Measurements from ENCODE around the gene CAMKMT.

Gene CAMKMT

DNA sequence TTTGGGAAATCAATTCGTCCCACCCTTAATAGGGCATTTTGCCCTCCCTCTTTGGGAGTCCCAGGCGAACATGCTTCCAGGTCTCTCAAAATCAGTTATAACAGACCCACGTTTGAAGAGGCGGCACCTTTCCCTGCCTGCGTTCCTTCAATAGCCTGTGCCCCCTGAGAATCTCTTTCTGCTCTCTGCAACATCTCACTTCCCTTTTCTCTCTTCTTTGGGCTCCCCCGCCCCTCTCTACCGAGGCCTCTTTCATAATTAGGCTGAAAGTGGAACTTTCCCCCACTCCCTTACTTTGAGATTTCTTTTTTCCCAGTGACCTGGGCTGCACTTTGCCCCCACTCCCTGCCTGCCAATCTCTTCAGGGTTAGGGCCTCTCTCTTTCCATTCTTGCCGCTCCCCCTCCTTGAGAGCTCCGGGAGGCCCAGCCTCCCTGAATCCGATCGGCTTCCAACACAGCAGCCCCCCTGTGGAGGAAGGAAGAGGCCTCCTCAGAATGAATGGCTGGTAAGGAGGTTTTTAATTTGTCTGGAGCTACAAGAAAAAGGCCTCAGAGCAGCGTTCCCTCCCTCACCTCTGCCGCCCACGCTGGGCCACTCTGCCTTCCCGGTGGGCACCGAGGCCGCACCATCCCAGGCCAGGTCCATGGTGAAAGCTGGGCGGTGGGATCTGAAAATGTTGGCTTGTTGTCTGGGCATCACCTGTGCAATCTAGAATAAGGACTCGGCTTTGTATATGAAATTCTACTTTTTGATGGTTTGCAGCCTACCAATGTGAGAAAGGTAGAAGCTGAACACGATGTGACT is 417.1 kb downstream of the CAMKMT start:
- DNase-seq: peak; percentile 73

DNA sequence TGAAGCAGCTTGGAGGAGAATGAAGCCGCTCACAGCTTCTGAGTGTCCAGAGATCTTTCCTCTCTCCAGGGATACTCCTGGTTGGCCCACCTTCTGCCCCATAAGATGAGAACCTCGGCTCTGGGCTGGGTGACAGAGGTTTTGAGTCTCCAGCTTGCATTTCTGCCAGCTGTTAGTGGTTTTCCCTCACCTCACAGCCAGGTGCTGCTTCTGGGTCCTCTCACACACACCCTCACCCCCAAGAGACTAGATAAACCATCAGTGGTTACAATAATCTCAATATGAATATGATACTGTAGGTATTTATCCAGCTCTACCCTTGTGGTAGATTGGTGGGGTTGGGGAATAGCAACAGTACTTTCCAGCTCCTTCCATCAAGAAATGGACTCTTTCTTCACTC is 418.0 kb downstream of the CAMKMT start:
- no peak for DNase-seq

DNA sequence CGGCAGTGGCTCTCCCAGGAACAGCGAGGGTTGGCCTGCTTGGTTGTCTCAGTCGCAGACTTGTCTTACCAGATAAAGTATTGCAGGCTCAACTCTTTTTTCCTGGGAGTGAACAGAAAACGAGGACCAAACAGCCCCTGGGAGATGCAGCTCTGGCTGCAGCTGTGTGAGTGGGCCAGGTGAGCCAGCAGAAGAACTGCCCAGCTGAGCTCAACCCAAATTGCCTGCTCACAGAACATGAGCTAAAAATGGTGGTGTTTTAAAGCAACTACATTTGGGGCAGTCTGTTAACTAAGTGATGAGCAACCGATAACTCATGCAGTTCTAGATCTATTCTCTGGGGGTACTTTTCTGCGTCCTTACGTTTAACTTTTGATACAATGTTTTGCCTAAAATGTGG is 418.7 kb downstream of the CAMKMT start:
- DNase-seq: no peak

DNA sequence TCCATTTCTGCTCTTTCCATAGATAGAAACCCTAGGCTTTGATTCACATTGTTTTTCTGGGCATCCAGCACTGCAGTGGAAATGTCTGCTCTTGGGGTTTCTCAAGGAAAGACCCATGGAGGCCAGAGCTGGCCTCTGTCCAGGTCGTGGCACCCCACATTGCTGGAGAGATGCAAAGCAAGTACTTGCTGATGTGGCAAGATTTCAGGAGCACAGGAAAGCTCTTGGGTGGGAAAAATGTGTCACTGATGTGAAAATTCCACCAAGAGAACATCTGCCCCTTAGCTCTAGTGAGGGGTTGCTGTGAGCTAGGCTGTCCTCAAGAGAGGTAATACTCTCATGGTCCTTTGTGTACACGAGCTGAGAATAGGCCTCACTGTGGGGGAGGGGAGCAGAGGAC is 423.7 kb downstream of the CAMKMT start:
- DNase-seq: no peak

DNA sequence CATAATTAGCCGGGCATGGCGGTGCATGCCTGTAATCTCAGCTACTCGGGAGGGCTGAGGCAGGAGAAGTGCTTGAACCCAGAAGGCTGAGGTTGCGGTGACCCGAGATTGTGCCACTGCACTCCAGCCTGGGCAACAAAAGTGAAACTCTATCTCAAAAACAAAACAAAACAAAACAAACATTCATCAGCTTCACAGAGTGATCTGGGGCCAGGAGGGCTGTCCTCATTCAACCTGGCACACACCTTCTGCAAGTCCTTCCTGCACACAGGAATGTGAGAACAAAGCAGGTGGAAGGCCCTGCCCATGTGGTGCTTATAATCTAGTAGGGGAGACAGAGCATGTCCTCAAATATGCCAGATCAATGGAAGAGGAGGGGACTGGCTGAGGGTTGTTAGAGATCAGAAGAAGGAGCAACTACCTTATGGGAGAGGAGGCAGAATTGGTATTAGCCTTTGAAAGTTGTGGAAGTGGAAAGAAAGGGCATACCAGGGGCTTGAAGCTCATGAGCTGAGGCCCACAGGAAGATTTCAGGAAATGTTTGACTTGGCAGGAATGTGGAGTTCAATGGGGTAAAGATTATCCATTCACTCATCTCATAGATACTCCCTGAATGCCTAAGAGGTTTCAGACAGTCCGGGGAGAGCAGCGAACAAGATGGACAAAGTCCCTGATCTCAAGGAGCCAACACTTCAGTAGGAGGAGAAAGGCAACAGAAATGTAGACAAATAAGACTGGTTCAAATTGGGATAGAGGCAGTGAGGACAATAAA is 424.5 kb downstream of the CAMKMT start:
- DNase-seq: no peak

GRCh38 chr2:44786817-44787214 is 425.1 kb downstream of the CAMKMT start:
- no peak for DNase-seq

- no peak for DNase-seq
Measured at GRCh38 chr2:44787663-44788062, 425.9 kb downstream of the CAMKMT start.

GRCh38 chr2:44789446-44789845 is 427.7 kb downstream of the CAMKMT start:
- DNase-seq: peak; percentile 7

DNA sequence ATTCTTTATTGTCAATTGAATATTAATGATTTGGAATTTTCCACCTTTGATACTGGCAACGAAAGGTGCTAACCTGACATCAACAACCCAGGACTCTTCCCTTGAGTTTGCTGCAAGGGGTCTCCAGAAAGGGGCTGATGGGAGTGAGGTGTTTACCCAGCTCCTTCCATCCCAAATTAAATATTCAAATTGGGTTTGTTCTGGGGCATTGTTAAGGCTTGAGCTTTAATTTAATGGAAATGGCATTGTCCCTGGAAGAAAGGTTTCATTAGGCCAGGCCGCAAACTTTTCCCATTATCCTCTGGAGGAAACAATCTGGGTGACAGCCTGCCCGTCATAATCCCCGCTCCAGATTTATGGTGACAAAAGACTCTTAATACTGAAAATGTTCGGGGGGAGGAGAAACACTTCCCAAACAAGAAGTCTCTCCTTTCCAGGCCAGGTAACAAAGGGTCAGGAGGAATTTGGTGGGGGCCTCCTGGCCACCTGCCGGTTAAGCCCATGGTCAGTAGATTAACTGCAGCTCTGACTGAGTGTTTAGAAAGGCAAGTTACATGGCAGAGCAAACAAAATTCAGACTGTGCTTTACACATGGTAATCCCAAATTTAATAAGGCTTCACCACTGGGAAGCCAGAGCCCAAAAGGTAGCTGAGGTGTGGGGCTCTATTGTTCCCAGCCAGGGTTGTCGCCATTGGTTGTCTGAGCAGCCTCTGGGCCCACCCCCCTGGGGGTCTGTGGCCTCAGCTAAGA is 428.4 kb downstream of the CAMKMT start:
- peak; percentile 46 for DNase-seq

DNA sequence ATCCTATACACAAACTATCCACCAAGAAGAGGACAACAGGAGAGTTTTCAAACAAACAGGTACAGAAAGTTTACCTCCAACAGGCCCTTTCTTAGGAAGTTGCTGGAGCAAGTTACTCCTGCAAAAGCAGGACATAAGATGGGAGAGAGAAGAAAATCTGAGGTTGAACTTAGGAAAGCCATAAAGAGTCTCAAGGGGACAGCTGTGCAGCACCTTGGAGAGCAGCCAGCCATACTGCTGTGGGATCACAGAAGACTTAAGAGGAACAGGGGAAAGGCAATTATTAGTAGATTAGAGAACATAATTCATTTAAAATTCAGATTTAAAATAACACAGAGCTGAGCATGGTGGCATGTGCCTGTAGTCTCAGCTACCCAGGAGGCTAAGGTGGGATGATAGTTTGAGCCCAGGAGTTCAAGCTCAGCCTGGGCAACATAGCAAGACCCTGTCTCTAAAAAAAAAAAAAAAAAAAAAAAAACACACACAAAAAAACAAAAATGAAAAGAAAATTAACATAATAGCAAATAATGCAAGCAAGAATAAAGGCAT is 431.6 kb downstream of the CAMKMT start:
- peak; percentile 20 for DNase-seq

- no peak for DNase-seq
Measured at GRCh38 chr2:44796771-44797170, 435.0 kb downstream of the CAMKMT start.

DNA sequence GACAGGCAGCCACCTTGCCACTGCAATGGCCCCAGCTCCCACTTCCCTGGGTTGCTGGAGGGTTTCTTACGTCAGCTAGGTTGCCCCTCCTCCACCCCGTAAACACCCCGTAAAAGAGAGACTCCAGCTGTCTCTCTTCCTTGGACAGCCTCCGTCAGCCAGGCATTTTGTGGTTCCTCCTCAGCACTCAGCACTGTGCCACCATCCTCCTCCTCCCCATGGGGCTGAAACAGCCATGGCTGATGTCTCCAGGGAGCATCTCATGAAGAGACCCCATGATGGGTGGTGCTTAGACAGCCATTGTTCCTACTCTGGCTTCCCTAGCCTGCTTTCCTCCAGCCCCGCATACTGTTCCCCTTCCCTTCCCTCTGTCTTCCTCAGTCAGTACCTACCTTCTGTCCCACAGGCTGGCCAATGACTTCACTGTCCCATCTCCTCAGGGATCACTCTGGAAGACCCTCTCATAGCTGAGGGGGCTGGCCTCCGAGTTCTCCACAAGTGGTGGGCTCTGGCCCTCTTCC is 436.5 kb downstream of the CAMKMT start:
- no peak for DNase-seq

GRCh38 chr2:44799105-44799504 is 437.4 kb downstream of the CAMKMT start:
- no peak for DNase-seq

- DNase-seq: no peak
Measured at GRCh38 chr2:44799754-44800153, 438.0 kb downstream of the CAMKMT start.

GRCh38 chr2:44801289-44801840 is 439.6 kb downstream of the CAMKMT start:
- DNase-seq: peak; percentile 77

DNA sequence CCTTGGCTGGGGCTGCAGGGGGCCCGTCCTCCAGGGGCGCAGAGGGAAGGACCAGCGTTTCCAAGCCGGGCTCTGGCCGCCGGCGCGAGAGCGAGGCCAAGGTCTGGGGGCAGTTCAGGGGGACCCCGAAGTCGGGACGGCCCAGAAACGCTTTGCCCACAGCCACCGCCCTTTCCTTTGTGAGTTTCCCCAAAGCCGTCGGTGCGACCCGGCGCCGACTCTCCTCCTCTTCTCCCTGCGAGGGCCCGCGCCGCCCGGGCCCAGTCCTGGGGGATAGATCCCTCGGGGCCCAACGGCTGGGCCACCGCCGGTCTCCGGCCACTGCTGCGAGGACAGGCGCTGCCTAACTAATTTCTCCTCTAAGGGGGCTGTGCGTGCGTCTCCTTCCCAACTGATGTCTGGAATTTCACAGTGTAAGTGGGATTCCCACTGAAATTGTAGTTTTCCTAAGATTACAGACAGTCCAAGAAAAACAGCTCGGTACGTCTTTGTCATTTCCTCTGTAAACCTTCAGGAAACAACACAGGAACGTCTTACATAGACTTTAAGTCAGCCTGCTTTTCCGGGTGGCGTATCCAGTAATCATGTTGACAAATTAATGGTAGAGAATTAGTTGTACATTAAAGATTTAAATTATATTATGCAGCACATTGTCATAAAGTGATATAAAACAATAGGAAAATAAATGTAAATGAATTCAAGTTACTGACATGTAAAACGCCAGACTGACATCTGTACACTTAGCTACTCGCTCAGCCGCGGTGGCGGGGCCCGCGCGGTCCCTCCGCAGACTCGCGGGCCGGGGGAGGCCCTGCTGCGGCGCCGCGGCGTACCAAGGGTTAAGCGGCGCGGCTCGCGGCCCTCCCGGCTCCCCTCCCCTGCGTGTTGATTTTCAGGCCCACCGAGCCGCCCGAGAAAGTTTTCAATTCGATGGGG is 440.4 kb downstream of the CAMKMT start:
- DNase-seq: peak; percentile 87

GRCh38 chr2:44802777-44803424 is 441.2 kb downstream of the CAMKMT start:
- peak; percentile 93 for DNase-seq

DNA sequence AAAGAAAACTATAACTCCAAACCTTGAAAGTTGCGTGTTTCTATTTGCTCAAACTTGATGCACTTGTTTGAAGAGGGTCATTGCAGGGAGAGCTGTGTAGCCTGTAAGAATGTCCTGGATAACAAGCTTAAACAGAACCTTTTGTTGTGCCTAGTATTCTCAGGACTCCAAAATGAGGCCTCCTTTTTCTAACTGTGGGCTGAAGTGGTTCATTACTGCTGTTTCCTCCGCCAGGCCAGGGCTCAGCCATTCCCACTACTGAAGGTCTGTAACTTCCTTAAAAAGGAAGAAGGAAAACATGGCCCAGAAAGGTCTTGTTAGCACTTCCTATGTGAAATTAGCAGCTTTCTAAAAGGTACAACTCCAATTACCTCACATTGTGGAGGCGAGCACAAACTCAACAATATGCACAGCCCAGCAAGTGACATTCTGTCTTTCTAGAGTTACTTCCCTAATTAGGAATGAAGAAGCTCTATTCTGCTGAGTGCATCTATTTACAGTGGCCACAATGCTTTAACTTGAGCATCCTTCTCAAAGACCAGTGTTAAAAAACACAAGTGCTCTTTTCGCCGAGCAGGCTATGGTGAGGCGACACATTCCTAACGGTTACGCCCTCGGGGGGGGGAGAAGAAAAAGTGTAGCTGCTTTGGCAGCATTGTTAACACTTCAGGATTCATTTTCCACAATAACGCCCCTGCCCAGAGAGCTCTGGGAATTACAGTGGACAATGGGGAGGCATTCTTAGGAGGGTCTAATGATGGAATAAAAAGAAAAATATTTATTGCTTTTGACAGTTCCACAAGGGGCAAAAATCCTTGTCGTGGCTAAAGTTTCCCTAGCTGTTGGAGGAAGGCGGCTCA is 442.9 kb downstream of the CAMKMT start:
- DNase-seq: peak; percentile 86

- DNase-seq: no peak
Measured at GRCh38 chr2:44805401-44806235, 443.9 kb downstream of the CAMKMT start.
